SK-N-SH treated with all-trans-retinoic acid at 6 μM for 48 hours (cell line): ENCODE data around the gene BRF1.

ENCODE experiments used
- ATAC-seq: fragments of 200-7000 bp; cut with Tn5 transposase; 3 replicates; pipeline ENCODE4 v1.9.1; 2020; ENCODE audit warnings: mild to moderate bottlenecking, moderate library complexity
- ARNTL ChIP-seq: fragments of 450-650 bp; formaldehyde crosslinking; IDR thresholded peaks from 2 replicates; pipeline ENCODE4 v1.5.0; 2020; ENCODE audit warnings: low read depth, mild to moderate bottlenecking, moderate library complexity, borderline replicate concordance
- BACH2 ChIP-seq: fragments of 250-450 bp; sonication (Bioruptor Pico); IDR thresholded peaks from 2 replicates; pipeline ENCODE4 v1.9.0; 2021; ENCODE audit warnings: mild to moderate bottlenecking, borderline replicate concordance
- CREB5 ChIP-seq: fragments of 250-450 bp; sonication (Bioruptor Pico); IDR thresholded peaks from 2 replicates; pipeline ENCODE4 v1.5.1; 2020; ENCODE audit warnings: low read depth, mild to moderate bottlenecking, moderate library complexity
- CSRNP3 ChIP-seq: fragments of 250-450 bp; sonication (Bioruptor Pico); IDR thresholded peaks from 2 replicates; pipeline ENCODE4 v1.5.1; 2021; ENCODE audit warnings: mild to moderate bottlenecking, moderate library complexity
- ESRRG ChIP-seq: fragments of 250-450 bp; sonication (Bioruptor Pico); IDR thresholded peaks from 2 replicates; pipeline ENCODE4 v1.6.1; 2021; ENCODE audit warnings: mild to moderate bottlenecking
- ISL1 ChIP-seq: fragments of 250-450 bp; sonication (Bioruptor Pico); IDR thresholded peaks from 2 replicates; pipeline ENCODE4 v2.1.2; 2022; ENCODE audit warnings: mild to moderate bottlenecking, moderate library complexity
- OSR1 ChIP-seq: fragments of 250-450 bp; sonication (Bioruptor Pico); IDR thresholded peaks from 2 replicates; pipeline ENCODE4 v1.8.0; 2022; ENCODE audit warnings: moderate library complexity, mild to moderate bottlenecking, inconsistent platforms
- PATZ1 ChIP-seq: fragments of 250-450 bp; sonication (Bioruptor Pico); IDR thresholded peaks from 2 replicates; pipeline ENCODE4 v1.8.0; 2020; ENCODE audit warnings: mild to moderate bottlenecking, moderate library complexity, borderline replicate concordance
- POU6F1 ChIP-seq: fragments of 250-450 bp; sonication (Bioruptor Pico); IDR thresholded peaks from 2 replicates; pipeline ENCODE4 v1.8.0; 2021; ENCODE audit warnings: low read depth, mild to moderate bottlenecking, moderate library complexity, borderline replicate concordance
- PPARA ChIP-seq: fragments of 250-450 bp; sonication (Bioruptor Pico); IDR thresholded peaks from 2 replicates; pipeline ENCODE4 v1.5.0; 2020; ENCODE audit warnings: mild to moderate bottlenecking, borderline replicate concordance
- RARB ChIP-seq: fragments of 250-450 bp; sonication (Bioruptor Pico); IDR thresholded peaks from 2 replicates; pipeline ENCODE4 v1.8.0; 2021; ENCODE audit warnings: mild to moderate bottlenecking, moderate library complexity
- SNAI2 ChIP-seq: fragments of 250-450 bp; sonication (Bioruptor Pico); IDR thresholded peaks from 2 replicates; pipeline ENCODE4 v1.5.0; 2020; ENCODE audit warnings: mild to moderate bottlenecking, moderate library complexity
- TCF4 ChIP-seq: fragments of 250-450 bp; sonication (Bioruptor Pico); IDR thresholded peaks from 2 replicates; pipeline ENCODE4 v1.8.0; 2021; ENCODE audit warnings: mild to moderate bottlenecking, moderate library complexity, borderline replicate concordance
- TOX ChIP-seq: fragments of 250-450 bp; sonication (Bioruptor Pico); IDR thresholded peaks from 2 replicates; pipeline ENCODE4 v1.8.0; 2021; ENCODE audit warnings: mild to moderate bottlenecking, moderate library complexity, borderline replicate concordance
- TSHZ2 ChIP-seq: fragments of 250-450 bp; sonication (Bioruptor Pico); IDR thresholded peaks from 2 replicates; pipeline ENCODE4 v1.5.0; 2020; ENCODE audit warnings: mild to moderate bottlenecking, moderate library complexity
- ZC3H10 ChIP-seq: fragments of 250-450 bp; sonication (Bioruptor Pico); IDR thresholded peaks from 2 replicates; pipeline ENCODE4 v1.5.1; 2021; ENCODE audit warnings: mild to moderate bottlenecking, moderate library complexity
- ZFP3 ChIP-seq: fragments of 250-450 bp; sonication (Bioruptor Pico); IDR thresholded peaks from 2 replicates; pipeline ENCODE4 v1.5.0; 2020; ENCODE audit warnings: mild to moderate bottlenecking, moderate library complexity
- ZFP30 ChIP-seq: fragments of 450-650 bp; formaldehyde crosslinking; IDR thresholded peaks from 2 replicates; pipeline ENCODE4 v1.5.0; 2022; ENCODE audit warnings: mild to moderate bottlenecking, moderate library complexity
- ZNF565 ChIP-seq: fragments of 450-650 bp; formaldehyde crosslinking; conservative IDR thresholded peaks from 2 replicates; pipeline ENCODE4 v1.5.0; 2020; ENCODE audit warnings: low read depth, mild to moderate bottlenecking, moderate library complexity
- ZNF70 ChIP-seq: fragments of 450-650 bp; formaldehyde crosslinking; IDR thresholded peaks from 2 replicates; pipeline ENCODE4 v1.5.0; 2020; ENCODE audit warnings: mild to moderate bottlenecking, moderate library complexity
- ZNF8 ChIP-seq: fragments of 450-650 bp; formaldehyde crosslinking; IDR thresholded peaks from 2 replicates; pipeline ENCODE4 v1.5.0; 2020; ENCODE audit warnings: mild to moderate bottlenecking, moderate library complexity

The BRF1 gene

GRCh38 chr14:105173901-105174894, 126.6 kb downstream of the BRF1 start:
- no peak for ATAC-seq
- TF ChIP-seq ZNF8 (no peak), ZNF565 (CRISPR knock-in tag) (no peak), ESRRG (CRISPR knock-in tag) (no peak), PPARA (no peak), SNAI2 (no peak), ZFP30 (CRISPR knock-in tag) (no peak), ARNTL (CRISPR knock-in tag) (no peak), ZC3H10 (CRISPR knock-in tag) (no peak), TOX (CRISPR knock-in tag) (no peak), POU6F1 (CRISPR knock-in tag) (no peak), ZFP3 (no peak)
- TF ChIP-seq, all 23 proteins: peak for 0

- TF ChIP-seq TCF4 (CRISPR knock-in tag) (no peak), BACH2 (CRISPR knock-in tag) (no peak), CREB5 (CRISPR knock-in tag) (no peak), PPARA (no peak), ISL1 (CRISPR knock-in tag) (no peak), ZNF70 (CRISPR knock-in tag) (no peak), POU6F1 (CRISPR knock-in tag) (no peak), ZC3H10 (CRISPR knock-in tag) (no peak), ARNTL (CRISPR knock-in tag) (no peak), TSHZ2 (CRISPR knock-in tag) (no peak), OSR1 (CRISPR knock-in tag) (no peak), CSRNP3 (CRISPR knock-in tag) (no peak), RARB (CRISPR knock-in tag) (no peak), ZFP30 (CRISPR knock-in tag) (no peak), PATZ1 (CRISPR knock-in tag) (no peak)
- ATAC-seq = no peak
Observed at GRCh38 chr14:105173145-105173544, 127.7 kb downstream of the BRF1 start.
